Muscle of leg (tissue), 11 donors: ENCODE data around the gene GRPEL2. TPM values are rescaled to one million over a fixed set of nuclear protein-coding genes. Genes with fewer than 3 reads are reported as not detected.

ENCODE experiments used
- DNase-seq: peaks from one replicate; pipeline ENCODE4 v3.0.0; 2013
- H3K27ac ChIP-seq: one replicate; pipeline ENCODE4 v1.5.1; 2013; ENCODE audit warnings: mild to moderate bottlenecking, low read length, control low read depth
- H3K27me3 ChIP-seq: one replicate; pipeline ENCODE4 v1.6.1; 2013; ENCODE audit warnings: low read length; ENCODE audit not compliant: control insufficient read depth, insufficient read depth
- H3K36me3 ChIP-seq: one replicate; pipeline ENCODE4 v1.6.1; 2013; ENCODE audit warnings: low read length; ENCODE audit not compliant: control insufficient read depth, insufficient read depth
- H3K4me1 ChIP-seq: one replicate; pipeline ENCODE4 v1.6.1; 2013; ENCODE audit warnings: low read length; ENCODE audit not compliant: control insufficient read depth, insufficient read depth
- H3K4me3 ChIP-seq: one replicate; pipeline ENCODE4 v1.5.1; 2013; ENCODE audit warnings: low read length, control low read depth
- H3K9me3 ChIP-seq: replicated peaks from 2 replicates; pipeline ENCODE4 v1.6.1; 2013; ENCODE audit warnings: low read depth, low read length; ENCODE audit not compliant: control insufficient read depth
- WGBS: methylation state at CpG from one replicate; pipeline ENCODE4 v1.1.5; 2013; ENCODE audit warnings: missing lambda C conversion rate; ENCODE audit not compliant: insufficient coverage; 5-methylcytosine and 5-hydroxymethylcytosine counted together
- polyA plus RNA-seq, 8 donors: library from polyadenylated mRNA; unstranded; fragments of 120-200 nt; gene quantifications; one replicate each; pipeline versions ENCODE4 v1.2.1 to v1.2.3, GENCODE V29; 2013; ENCODE audit warnings: inconsistent platforms in 1 of 8, low replicate concordance in 1 of 8; ENCODE audit not compliant: insufficient read length in 8 of 8, insufficient read depth in 1 of 8
- total RNA-seq: library from RNA; stranded (reverse); fragments of 120-200 nt; gene quantifications from one replicate; pipeline ENCODE4 v1.2.4, GENCODE V29; 2013

Gene GRPEL2
- total and polyA plus RNA-seq, 9 donors, result 11.0 to 22.6 (median 14.1) TPM

GRCh38 chr5:149301744-149302380 lies 43.4 kb upstream of the GRPEL2 start:
- H3K27ac ChIP-seq, result no peak overlapping the region
- peaks cover 31% of the 10 kb centered on the region for H3K36me3 ChIP-seq
- H3K27me3 ChIP-seq, result no peaks in the 10 kb centered on the region
- no peaks in the 10 kb centered on the region for H3K9me3 ChIP-seq
- peaks cover 39% of the 10 kb centered on the region for H3K4me1 ChIP-seq
- no peak overlapping the region for H3K4me3 ChIP-seq
- DNase-seq, result no peak
- 80% methylated on average over 6 of the region's 8 CpGs for WGBS

- no peak for DNase-seq
- Histone ChIP-seq H3K27me3 (no peaks in the 10 kb centered on the region), H3K36me3 (peaks cover 33% of the 10 kb centered on the region), H3K4me1 (peaks cover 39% of the 10 kb centered on the region), H3K4me3 (no peak overlapping the region), H3K9me3 (no peaks in the 10 kb centered on the region), H3K27ac (peak overlapping the region; percentile 39)
- WGBS, result 67% methylated on average over 1 of the region's 5 CpGs
Measured at GRCh38 chr5:149302641-149303040, 42.7 kb upstream of the GRPEL2 start.

GRCh38 chr5:149303210-149303609 lies 42.1 kb upstream of the GRPEL2 start:
- H3K9me3 ChIP-seq, result no peaks in the 10 kb centered on the region
- H3K4me1 ChIP-seq, result peaks cover 35% of the 10 kb centered on the region
- H3K36me3 ChIP-seq, result peaks cover 35% of the 10 kb centered on the region
- H3K4me3 ChIP-seq, result no peak overlapping the region
- H3K27me3 ChIP-seq, result no peaks in the 10 kb centered on the region
- DNase-seq, result no peak
- WGBS, result no CpG with 5 or more reads among the region's 4 CpGs
- no peak overlapping the region for H3K27ac ChIP-seq

GRCh38 chr5:149304195-149305078 lies 40.9 kb upstream of the GRPEL2 start:
- 55% methylated on average over 8 of the region's 11 CpGs for WGBS

GRCh38 chr5:149309354-149309753 lies 35.9 kb upstream of the GRPEL2 start:
- Histone ChIP-seq H3K4me3 (no peak overlapping the region), H3K27ac (no peak overlapping the region), H3K27me3 (no peaks in the 10 kb centered on the region), H3K4me1 (peaks cover 51% of the 10 kb centered on the region), H3K9me3 (no peaks in the 10 kb centered on the region), H3K36me3 (peaks cover 36% of the 10 kb centered on the region)
- no peak for DNase-seq
- WGBS, result no CpG with 5 or more reads among the region's 6 CpGs

More at GRCh38 chr5:149304195-149305078, 40.9 kb upstream of the GRPEL2 start:
- Histone ChIP-seq H3K9me3 (no peaks in the 10 kb centered on the region), H3K27ac (peak overlapping the region; percentile 38), H3K4me1 (peaks cover 29% of the 10 kb centered on the region), H3K36me3 (peaks cover 35% of the 10 kb centered on the region), H3K27me3 (no peaks in the 10 kb centered on the region), H3K4me3 (no peak overlapping the region)
- DNase-seq, result no peak

- peak overlapping the region; percentile 60 for H3K27ac ChIP-seq
- peaks cover 32% of the 10 kb centered on the region for H3K36me3 ChIP-seq
- no peaks in the 10 kb centered on the region for H3K9me3 ChIP-seq
- peaks cover 51% of the 10 kb centered on the region for H3K4me1 ChIP-seq
- no peaks in the 10 kb centered on the region for H3K27me3 ChIP-seq
- no peak for DNase-seq
- WGBS, result 93% methylated on average over 4 of the region's 4 CpGs
- H3K4me3 ChIP-seq, result no peak overlapping the region
Measured at GRCh38 chr5:149310488-149310887, 34.8 kb upstream of the GRPEL2 start.

GRCh38 chr5:149310947-149311658 lies 34.2 kb upstream of the GRPEL2 start:
- Histone ChIP-seq H3K4me1 (peaks cover 49% of the 10 kb centered on the region), H3K27ac (peak overlapping the region; percentile 85), H3K36me3 (peaks cover 27% of the 10 kb centered on the region), H3K9me3 (no peaks in the 10 kb centered on the region), H3K4me3 (no peak overlapping the region), H3K27me3 (no peaks in the 10 kb centered on the region)
- DNase-seq, result peak; percentile 43
- WGBS, result 39% methylated on average over 5 of the region's 10 CpGs

- Histone ChIP-seq H3K4me1 (peaks cover 39% of the 10 kb centered on the region), H3K36me3 (peaks cover 28% of the 10 kb centered on the region)
- DNase-seq, result peak; percentile 66
Measured at GRCh38 chr5:149313151-149313841, 32.0 kb upstream of the GRPEL2 start.

GRCh38 chr5:149314571-149315111 lies 30.7 kb upstream of the GRPEL2 start:
- Histone ChIP-seq H3K9me3 (no peaks in the 10 kb centered on the region), H3K27ac (peak overlapping the region; percentile 33), H3K36me3 (peaks cover 31% of the 10 kb centered on the region), H3K4me3 (no peak overlapping the region), H3K4me1 (peaks cover 40% of the 10 kb centered on the region), H3K27me3 (no peaks in the 10 kb centered on the region)
- 33% methylated on average over 1 of the region's 4 CpGs for WGBS
- peak; percentile 42 for DNase-seq

More at GRCh38 chr5:149313151-149313841, 32.0 kb upstream of the GRPEL2 start:
- no peak overlapping the region for H3K4me3 ChIP-seq
- no peaks in the 10 kb centered on the region for H3K27me3 ChIP-seq
- H3K27ac ChIP-seq, result peak overlapping the region; percentile 66
- 59% methylated on average over 4 of the region's 6 CpGs for WGBS
- H3K9me3 ChIP-seq, result no peaks in the 10 kb centered on the region
